Keratinocyte (primary cell): ENCODE measurements around the gene RNF182. TPM values are rescaled to one million over a fixed set of nuclear protein-coding genes. Genes with fewer than 3 reads are reported as not detected.
"Not testable (repeated sequence)": the region's sequence is repeated elsewhere in the genome, so short reads cannot be mapped to it uniquely, and the experiment has no call there.

Experiments
- DNase-seq: peaks from one replicate; pipeline ENCODE4 v3.0.0-alpha.2; 2011; ENCODE audit warnings: low read depth, missing footprints, low spot score
- FAIRE-seq: peaks from 2 replicates; lab custom pipeline; 2011; peaks lifted over from hg19 to GRCh38; lab: Jason Lieb, UNC
- H2AFZ ChIP-seq: 2 replicates; pipeline ENCODE4 v1.6.0; 2012; ENCODE audit warnings: low read length, control low read depth, inconsistent platforms; ENCODE audit not compliant: control insufficient read depth
- H3K27ac ChIP-seq: 2 replicates; pipeline ENCODE4 v1.5.1; 2011; ENCODE audit warnings: low read length; ENCODE audit not compliant: control insufficient read depth, insufficient read depth
- H3K27me3 ChIP-seq: 3 replicates; pipeline ENCODE4 v1.6.0; 2011; ENCODE audit warnings: low read length; ENCODE audit not compliant: control insufficient read depth, insufficient read depth; ENCODE audit errors: extremely low read depth
- H3K36me3 ChIP-seq, 2 experiments: 2 replicates in 1 of 2; 3 replicates in 1 of 2; pipeline ENCODE4 v1.5.1; 2011; ENCODE audit warnings: low read length in 2 of 2, mild to moderate bottlenecking in 1 of 2; ENCODE audit not compliant: control insufficient read depth in 2 of 2, insufficient read depth in 2 of 2; ENCODE audit errors: extremely low read depth in 1 of 2
- H3K4me1 ChIP-seq: 3 replicates; pipeline ENCODE4 v1.5.1; 2011; ENCODE audit warnings: low read length; ENCODE audit not compliant: control insufficient read depth, insufficient read depth; ENCODE audit errors: extremely low read depth
- H3K4me2 ChIP-seq: 3 replicates; pipeline ENCODE4 v1.6.0; 2011; ENCODE audit warnings: low read depth, low read length; ENCODE audit not compliant: control insufficient read depth, insufficient read depth; ENCODE audit errors: extremely low read depth
- H3K4me3 ChIP-seq, 3 experiments: fragments of 200-600 bp in 1 of 3; sonication (generic) in 1 of 3; 2 replicates in 2 of 3; 3 replicates in 1 of 3; pipeline ENCODE4 v1.5.1; 2011 to 2016; ENCODE audit warnings: low read length in 3 of 3, mild to moderate bottlenecking in 3 of 3, control low read depth in 2 of 3, inconsistent platforms in 1 of 3, low read depth in 1 of 3, mixed read lengths in 1 of 3, mixed run types in 1 of 3, moderate library complexity in 1 of 3; ENCODE audit not compliant: control insufficient read depth in 2 of 3, insufficient read depth in 2 of 3; ENCODE audit errors: extremely low read depth in 1 of 3
- H3K79me2 ChIP-seq: 2 replicates; pipeline ENCODE4 v1.6.0; 2012; ENCODE audit warnings: low read length; ENCODE audit not compliant: control insufficient read depth, insufficient read depth
- H3K9ac ChIP-seq: 3 replicates; pipeline ENCODE4 v1.6.0; 2011; ENCODE audit warnings: low read length; ENCODE audit not compliant: control insufficient read depth, insufficient read depth; ENCODE audit errors: extremely low read depth
- H3K9me1 ChIP-seq: 3 replicates; pipeline ENCODE4 v1.6.0; 2011; ENCODE audit warnings: low read length; ENCODE audit not compliant: control insufficient read depth, insufficient read depth; ENCODE audit errors: extremely low read depth
- H3K9me3 ChIP-seq: 2 replicates; pipeline ENCODE4 v1.5.1; 2012; ENCODE audit warnings: low read depth, low read length; ENCODE audit not compliant: control insufficient read depth
- H4K20me1 ChIP-seq: 3 replicates; pipeline ENCODE4 v1.6.0; 2011; ENCODE audit warnings: low read length; ENCODE audit not compliant: control insufficient read depth, insufficient read depth; ENCODE audit errors: extremely low read depth
- CTCF ChIP-seq, 3 experiments: IDR thresholded peaks in 1 of 3; conservative IDR thresholded peaks in 1 of 3; optimal IDR thresholded peaks in 1 of 3; 2 replicates in 2 of 3; 3 replicates in 1 of 3; pipeline versions ENCODE3 to v1.5.1; 2011; ENCODE audit warnings: low read length in 3 of 3, mild to moderate bottlenecking in 3 of 3, moderate library complexity in 2 of 3, control low read depth in 1 of 3, inconsistent platforms in 1 of 3; ENCODE audit not compliant: insufficient read depth in 2 of 3; ENCODE audit errors: extremely low read depth in 1 of 3
- EZH2 ChIP-seq: IDR thresholded peaks from one replicate; pipeline ENCODE4 v1.6.1; 2012; ENCODE audit warnings: inconsistent platforms, mild to moderate bottlenecking, low read length, moderate library complexity
- dilution Hi-C: fragments of 300-500 bp; cut with MboI; formaldehyde crosslinking; loops from one replicate; pipeline ENCODE4 v1.7.0; 2020; ENCODE audit warnings: low sequenced_read_pairs; ENCODE audit not compliant: extremely low pct_ligation_motif_present
- polyA plus RNA-seq, 5 experiments: library from polyadenylated mRNA; depleted of rRNA in 3 of 5; stranded (reverse) in 3 of 5; stranded (forward) in 1 of 5; unstranded in 1 of 5; fragments of >200 nt; gene quantifications; 1 replicate in 1 of 5; 2 replicates in 3 of 5; 3 replicates in 1 of 5; pipeline versions ENCODE4 v1.2.1 to v1.2.3, GENCODE V29; 2011 to 2012; ENCODE audit warnings: missing spikeins in 2 of 5, low read depth in 1 of 5, low replicate concordance in 1 of 5

The RNF182 gene
- polyA plus RNA-seq, 1 donor (not counting 4 experiments of a cell fraction or from before 2014, with no cell fraction given) = 2.0 TPM

GRCh38 chr6:13935190-13935880, 10.6 kb downstream of the RNF182 start:
- no peaks in the 10 kb centered on the region for H3K4me1 ChIP-seq
- H3K9me3 ChIP-seq = no peaks in the 10 kb centered on the region
- no peak overlapping the region for H3K4me2 ChIP-seq
- no peak overlapping the region for H3K4me3 ChIP-seq
- FAIRE-seq (no peak), DNase-seq (no peak)
- H2AFZ ChIP-seq = no peak overlapping the region
- no peaks in the 10 kb centered on the region for H3K9me1 ChIP-seq
- H3K9ac ChIP-seq = no peak overlapping the region
- no peak overlapping the region for H3K27ac ChIP-seq
- dilution Hi-C loops = no loop called here
- no peaks in the 10 kb centered on the region for H3K36me3 ChIP-seq
- no peaks in the 10 kb centered on the region for H3K79me2 ChIP-seq
- H3K27me3 ChIP-seq = no peaks in the 10 kb centered on the region
- TF ChIP-seq EZH2 = no peak
- TF ChIP-seq CTCF (optimal IDR thresholded peaks at IDR 0.05 in 1 of 3, IDR thresholded peaks at IDR 0.05 in 1 of 3, conservative IDR thresholded peaks at IDR 0.05 in 1 of 3; ENCODE audit: extremely low read depth in 1 of 3, insufficient read depth in 2 of 3, low read length in 3 of 3) = no peak
- no peaks in the 10 kb centered on the region for H4K20me1 ChIP-seq

DNA sequence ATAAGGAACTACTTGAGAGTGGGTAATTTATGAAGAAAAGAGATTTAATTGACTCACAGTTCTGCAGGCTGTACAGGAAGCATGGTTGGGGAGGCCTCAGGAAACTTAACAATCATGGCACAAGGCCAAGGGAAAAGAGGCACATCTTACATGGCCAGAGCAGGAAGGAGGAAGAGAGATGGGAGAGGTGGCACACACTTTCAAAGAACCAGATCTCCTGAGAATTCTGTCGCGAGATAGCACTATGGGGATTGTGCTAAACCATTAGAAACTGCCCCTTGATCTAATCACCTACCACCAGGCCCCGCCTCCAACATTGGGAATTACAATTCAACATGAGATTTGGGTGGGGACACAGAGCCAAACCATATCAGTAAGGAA, 11.1 kb downstream of the RNF182 start:
- H3K4me1 ChIP-seq, H3K27ac ChIP-seq, DNase-seq, H3K79me2 ChIP-seq, H3K4me2 ChIP-seq, H3K9me3 ChIP-seq, H3K9me1 ChIP-seq, H2AFZ ChIP-seq, H3K27me3 ChIP-seq, H3K4me3 ChIP-seq, H4K20me1 ChIP-seq, dilution Hi-C loops, H3K9ac ChIP-seq, H3K36me3 ChIP-seq, FAIRE-seq: not testable (repeated sequence)

DNA sequence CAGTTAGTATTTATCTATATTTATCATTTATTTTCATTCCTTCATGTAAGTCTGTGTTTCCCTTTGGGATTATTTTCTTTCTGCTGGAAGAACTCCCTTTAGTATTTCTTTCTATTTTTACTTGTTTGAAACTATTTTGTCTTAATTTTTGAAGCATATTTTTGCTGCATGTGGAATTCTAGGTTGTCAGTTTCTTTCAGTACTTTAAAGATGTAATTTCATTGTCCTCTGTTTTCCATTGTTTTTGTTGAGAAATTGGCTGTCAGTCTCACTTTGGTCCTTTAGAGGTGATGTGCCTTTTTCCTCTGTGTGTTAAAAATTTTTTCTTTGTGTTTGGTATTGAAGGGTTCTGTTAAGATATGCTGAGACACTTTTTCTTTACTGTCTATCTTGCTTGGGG, 17.1 kb downstream of the RNF182 start:
- Histone ChIP-seq H3K79me2 (no peaks in the 10 kb centered on the region), H3K27me3 (no peaks in the 10 kb centered on the region), H3K4me1 (no peaks in the 10 kb centered on the region), H3K9me1 (no peaks in the 10 kb centered on the region), H3K4me3 (no peak overlapping the region), H3K36me3 (no peaks in the 10 kb centered on the region), H3K27ac (no peak overlapping the region), H4K20me1 (no peaks in the 10 kb centered on the region), H3K9ac (no peak overlapping the region), H3K4me2 (no peak overlapping the region), H2AFZ (no peak overlapping the region), H3K9me3 (no peaks in the 10 kb centered on the region)
- no peak for TF ChIP-seq CTCF (optimal IDR thresholded peaks at IDR 0.05 in 1 of 3, IDR thresholded peaks at IDR 0.05 in 1 of 3, conservative IDR thresholded peaks at IDR 0.05 in 1 of 3; ENCODE audit: extremely low read depth in 1 of 3, insufficient read depth in 2 of 3, low read length in 3 of 3)
- TF ChIP-seq EZH2 = no peak
- no peak for FAIRE-seq
- DNase-seq = no peak
- dilution Hi-C loops = no loop called here
